ENCODE results near the gene PPP1R16B. TPM values are rescaled to one million over a fixed set of nuclear protein-coding genes. Genes with fewer than 3 reads are reported as not detected.

PPP1R16B gene
- polyA plus RNA-seq, 2 of the 4 experiments (the other 2 are of a cell fraction), result 0.17 to 0.31 TPM

- ATAC-seq, result no peak
These were observed 26.6 kb downstream of the PPP1R16B start for GRCh38 chr20:38831995-38832620.

More at GRCh38 chr20:38831995-38832620, 26.6 kb downstream of the PPP1R16B start:
- 78% methylated on average over 8 of the region's 8 CpGs for WGBS (ENCODE audit: missing lambda C conversion rate)
- Histone ChIP-seq H3K4me2 (no peak overlapping the region), H3K9me3 (no peaks in the 10 kb centered on the region), H3K4me3 (no peak overlapping the region), H3K4me1 (peaks cover 13% of the 10 kb centered on the region), H3K27ac (no peak overlapping the region)
- TF ChIP-seq JUNB (IDR thresholded peaks at IDR 0.05) (no peak), ZC3H11A (IDR thresholded peaks at IDR 0.05) (no peak), HEYL (CRISPR knock-in tag; IDR thresholded peaks at IDR 0.05) (no peak), MAX (IDR thresholded peaks at IDR 0.05) (no peak), PBX3 (IDR thresholded peaks at IDR 0.05) (no peak), RFX5 (IDR thresholded peaks at IDR 0.05) (no peak), POLR2A (IDR thresholded peaks at IDR 0.05; ENCODE audit: low read length) (no peak), CTCF (IDR thresholded peaks at IDR 0.05) (no peak), HOXB13 (CRISPR knock-in tag; IDR thresholded peaks at IDR 0.05; ENCODE audit: low read depth) (no peak), ZNF302 (CRISPR knock-in tag; IDR thresholded peaks at IDR 0.05) (no peak), CEBPB (IDR thresholded peaks at IDR 0.05) (no peak), RAD21 (conservative IDR thresholded peaks at IDR 0.05 in 1 of 2, IDR thresholded peaks at IDR 0.05 in 1 of 2) (no peak), SREBF2 (IDR thresholded peaks at IDR 0.05) (no peak), ELK1 (IDR thresholded peaks at IDR 0.05; ENCODE audit: low read depth, low read length) (no peak), GATA3 (IDR thresholded peaks at IDR 0.05; ENCODE audit: borderline replicate concordance) (no peak), FOXS1 (CRISPR knock-in tag; IDR thresholded peaks at IDR 0.05) (no peak), FOSL2 (IDR thresholded peaks at IDR 0.05) (no peak), FOSL2 (CRISPR knock-in tag; IDR thresholded peaks at IDR 0.05) (no peak), JUN (IDR thresholded peaks at IDR 0.05) (no peak), BCL3 (IDR thresholded peaks at IDR 0.05) (no peak)
- DNase-seq (ENCODE audit: low read depth in 1 of 2, low spot score in 1 of 2) (no peak), FAIRE-seq (no peak)
- POLR2A ChIA-PET, result no interaction called here
- CTCF ChIA-PET, result interaction anchor here (0.6 kb wide), 1 partner anchor 20 kb away, joined by 4 read pairs; no protein-coding TSS in a partner anchor

Measured in A549 (cell line).